HG03432 (cell line): ENCODE results near the gene RANBP9.

Experiments
- ATAC-seq: cut with Tn5 transposase; IDR thresholded peaks from one replicate; pipeline ENCODE4 v1.9.1; 2021; ENCODE audit warnings: mild to moderate bottlenecking, moderate library complexity; ENCODE audit not compliant: unreplicated experiment

Gene RANBP9

DNA sequence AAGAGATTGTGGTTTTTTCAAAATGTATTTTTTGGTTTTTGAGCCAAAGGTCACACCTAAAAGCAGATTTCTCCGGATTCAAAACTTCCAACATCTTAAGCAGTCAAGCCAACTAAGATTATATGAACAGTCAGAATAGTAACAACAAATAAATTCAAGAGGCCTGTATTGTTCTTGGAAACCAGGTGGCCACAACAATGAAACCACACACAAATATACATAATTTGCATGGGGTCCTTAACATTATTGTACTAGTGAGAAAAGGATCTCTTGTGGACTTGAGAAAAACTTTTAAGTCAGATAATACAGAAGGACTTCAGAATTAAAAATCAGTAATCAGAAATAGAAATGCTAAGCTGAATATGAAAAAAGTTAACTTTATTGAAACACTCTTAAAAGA is 55.9 kb downstream of the RANBP9 start:
- ATAC-seq, result no peak

DNA sequence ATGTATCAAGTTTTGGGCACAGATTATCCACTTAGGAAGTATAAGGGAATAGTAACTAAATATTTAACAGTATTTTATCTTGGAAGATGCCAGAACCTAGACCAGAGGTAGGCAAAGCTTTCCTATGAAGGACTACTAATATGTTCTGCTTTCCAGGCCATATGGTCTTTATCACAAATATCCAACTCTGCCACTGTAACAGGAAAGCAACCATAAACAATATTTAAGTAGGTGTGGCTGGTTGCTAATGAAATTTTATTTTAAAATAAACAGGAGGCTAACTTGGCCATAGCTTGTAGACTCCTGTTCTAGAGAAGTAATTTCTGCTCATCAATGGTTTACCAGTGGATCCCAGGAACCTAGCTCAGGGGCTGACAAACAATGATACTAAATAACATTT is 57.1 kb downstream of the RANBP9 start:
- no peak for ATAC-seq

DNA sequence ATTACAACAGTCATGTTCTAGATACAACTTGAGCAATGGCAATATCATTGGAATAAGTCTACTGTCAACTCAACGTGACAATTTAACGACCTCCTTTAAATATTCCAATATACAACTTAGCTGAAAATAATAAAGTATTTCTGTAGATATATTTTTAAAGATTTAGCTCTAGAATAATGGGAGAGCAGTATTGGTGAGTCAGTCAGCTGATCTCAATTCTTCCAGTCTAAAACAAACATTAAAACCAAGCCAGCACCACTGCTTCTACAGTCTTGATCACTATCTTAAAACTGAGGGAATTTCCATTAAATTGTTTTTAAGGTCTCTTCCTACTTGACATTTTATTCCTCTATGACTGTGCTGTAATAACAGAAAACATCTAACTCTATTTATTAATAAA is 58.3 kb downstream of the RANBP9 start:
- no peak for ATAC-seq

DNA sequence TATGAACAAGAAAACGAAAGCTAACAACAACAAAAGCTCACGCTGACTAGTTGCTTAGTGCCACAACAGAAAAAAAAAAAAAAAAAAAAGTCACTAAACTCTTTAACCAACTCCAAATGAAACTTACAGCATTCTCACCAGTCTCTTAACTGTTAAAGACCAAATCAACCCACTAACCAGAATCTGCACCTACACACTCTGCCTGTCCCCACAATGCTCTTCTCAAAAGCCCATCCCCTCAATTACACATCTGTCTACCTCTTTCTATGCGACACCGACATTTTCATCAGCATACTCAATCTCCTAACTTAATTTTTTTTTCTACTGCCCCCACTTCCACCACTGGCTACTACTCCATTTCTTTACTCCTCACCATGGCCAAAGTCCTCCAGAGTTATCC is 62.2 kb downstream of the RANBP9 start:
- no peak for ATAC-seq

DNA sequence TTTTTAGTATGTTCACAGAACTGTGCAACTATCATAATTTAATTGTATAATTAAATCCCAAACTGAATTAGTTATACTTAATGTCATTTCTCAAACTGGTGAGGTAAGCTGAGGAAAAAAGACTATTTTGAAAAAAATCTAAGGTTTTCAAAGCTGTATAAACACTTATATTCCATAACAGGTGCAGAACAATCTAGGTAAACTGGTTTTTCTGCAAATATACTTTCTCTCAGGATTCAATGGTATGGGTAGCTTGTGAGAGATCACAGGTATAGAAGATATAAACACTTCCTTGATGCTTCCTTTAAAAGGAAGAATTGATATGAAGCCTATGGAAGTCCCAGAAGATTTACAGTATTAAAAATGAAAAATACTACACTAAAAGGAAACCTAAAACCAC is 62.8 kb downstream of the RANBP9 start:
- ATAC-seq, result no peak

DNA sequence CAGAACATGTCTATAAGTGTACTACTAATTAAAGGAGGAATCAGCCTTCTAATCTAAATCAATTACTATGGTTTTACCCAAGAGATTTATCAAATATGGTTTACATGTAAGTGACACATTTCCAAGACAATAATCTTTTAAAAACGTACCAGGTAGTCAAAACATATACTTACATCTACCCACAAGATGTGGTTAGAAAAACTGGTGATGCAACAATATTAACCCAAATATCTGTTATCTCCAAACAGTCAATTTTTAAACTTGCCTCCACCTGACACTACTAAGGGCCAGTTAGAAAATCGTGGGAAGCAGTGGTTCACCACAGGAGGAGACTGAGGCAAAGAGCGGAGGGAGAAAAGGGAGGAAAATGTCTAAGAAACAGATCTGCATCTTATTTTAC is 68.5 kb downstream of the RANBP9 start:
- no peak for ATAC-seq

GRCh38 chr6:13641315-13641714 is 70.3 kb downstream of the RANBP9 start:
- ATAC-seq, result no peak

DNA sequence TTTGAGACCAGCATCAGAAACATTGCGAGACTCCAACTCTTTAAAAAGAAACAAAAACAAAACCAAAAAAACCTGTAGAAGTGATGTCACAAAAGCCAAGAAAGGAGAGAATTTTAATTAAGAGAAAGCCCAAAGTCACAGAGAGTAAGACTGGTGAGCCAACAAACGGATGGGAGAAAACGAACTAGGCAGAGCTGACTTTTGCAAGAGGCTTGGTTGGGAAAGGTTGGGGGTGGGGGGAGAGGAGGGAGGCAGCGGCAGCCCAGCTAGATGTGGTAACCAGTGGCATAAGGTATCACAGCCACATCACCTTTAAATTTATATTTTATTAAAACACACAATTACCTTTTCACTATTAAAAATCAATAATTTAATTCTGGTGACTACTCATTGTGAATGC is 73.0 kb downstream of the RANBP9 start:
- no peak for ATAC-seq

DNA sequence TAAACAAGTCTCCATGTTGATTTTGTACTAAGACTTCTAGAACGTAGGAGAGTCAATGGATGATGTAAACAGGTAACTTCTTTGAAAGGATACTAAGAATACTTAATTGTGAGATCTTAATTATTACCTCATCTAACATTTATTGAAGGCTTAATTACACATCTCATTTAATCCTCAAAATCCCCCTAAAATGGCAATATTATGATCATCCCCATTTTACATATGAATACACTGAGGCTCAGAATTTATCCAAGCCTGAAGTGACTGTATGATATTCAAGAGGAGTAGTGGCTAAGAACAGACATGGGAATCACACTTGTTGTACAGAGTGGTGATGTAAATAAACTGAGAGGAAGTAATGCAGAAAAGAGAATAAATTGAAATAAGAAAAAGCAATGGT is 73.6 kb downstream of the RANBP9 start:
- ATAC-seq, result no peak

GRCh38 chr6:13635948-13636658 is 75.5 kb downstream of the RANBP9 start:
- ATAC-seq, result no peak

DNA sequence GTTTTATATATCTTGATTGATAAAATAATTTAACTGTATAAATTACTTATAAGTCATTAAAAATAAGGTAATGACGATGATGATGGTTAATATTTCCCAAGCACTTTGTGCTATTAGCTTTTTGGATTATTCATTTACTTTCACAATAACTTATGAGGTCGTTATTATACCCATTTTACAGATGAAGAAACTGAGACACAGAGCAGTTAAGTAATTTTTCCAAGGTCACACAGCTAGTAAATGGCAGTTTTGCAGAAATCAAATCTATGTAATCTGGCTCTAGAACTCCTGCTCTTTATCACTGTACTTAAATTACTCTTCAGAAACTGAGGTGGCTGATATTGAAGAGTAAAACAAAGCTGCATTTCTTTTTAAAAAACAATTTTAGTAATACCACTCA is 78.3 kb downstream of the RANBP9 start:
- ATAC-seq, result no peak

DNA sequence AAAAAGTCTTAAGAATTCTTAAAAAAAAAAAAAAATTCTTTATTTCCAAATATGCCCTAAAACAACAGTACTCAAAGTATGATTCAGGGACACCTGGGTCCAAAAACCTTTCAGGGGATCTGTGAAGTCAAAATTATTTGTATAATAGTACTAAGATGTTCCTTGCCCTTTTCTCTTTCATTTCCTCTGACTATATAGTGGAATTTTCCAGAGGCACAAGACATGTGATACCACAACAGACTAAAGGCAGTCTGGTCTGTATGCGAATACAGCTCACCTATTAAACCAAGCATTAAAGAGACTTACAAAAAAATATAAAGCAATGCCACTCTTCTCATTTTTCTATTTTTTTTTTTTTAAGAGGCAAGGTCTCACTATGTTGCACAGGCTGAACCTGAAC is 81.1 kb downstream of the RANBP9 start:
- ATAC-seq, result no peak

DNA sequence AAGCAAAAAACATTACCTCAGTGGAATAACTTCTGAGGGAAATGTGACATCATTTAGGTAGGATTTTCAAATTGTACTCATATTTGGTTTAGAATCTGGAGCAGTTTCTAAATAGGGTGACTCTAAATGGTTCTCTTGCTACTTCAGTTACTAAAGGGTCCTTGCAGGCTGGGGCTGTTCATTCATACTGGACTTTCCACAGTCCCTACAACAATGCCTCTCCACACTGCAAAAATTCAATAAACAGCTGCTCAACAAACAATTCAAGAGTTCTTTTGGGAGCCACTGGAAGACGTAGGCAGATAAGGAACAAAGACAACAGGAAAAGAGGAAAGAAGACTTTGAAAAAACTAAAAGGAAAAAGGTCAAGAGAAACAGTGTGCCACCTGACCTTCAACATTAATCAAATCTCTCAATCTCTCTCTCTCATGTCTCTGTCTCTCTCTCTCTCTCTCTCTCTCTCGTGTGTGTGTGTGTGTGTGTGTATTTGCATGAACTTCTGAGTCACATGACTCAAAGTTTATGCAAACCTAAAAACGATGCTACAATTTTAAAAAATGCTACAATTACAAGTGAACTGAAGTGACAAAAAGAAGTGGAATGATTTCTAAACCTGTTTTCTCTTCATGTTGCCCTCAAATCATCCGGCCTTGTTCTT is 82.0 kb downstream of the RANBP9 start:
- no peak for ATAC-seq

DNA sequence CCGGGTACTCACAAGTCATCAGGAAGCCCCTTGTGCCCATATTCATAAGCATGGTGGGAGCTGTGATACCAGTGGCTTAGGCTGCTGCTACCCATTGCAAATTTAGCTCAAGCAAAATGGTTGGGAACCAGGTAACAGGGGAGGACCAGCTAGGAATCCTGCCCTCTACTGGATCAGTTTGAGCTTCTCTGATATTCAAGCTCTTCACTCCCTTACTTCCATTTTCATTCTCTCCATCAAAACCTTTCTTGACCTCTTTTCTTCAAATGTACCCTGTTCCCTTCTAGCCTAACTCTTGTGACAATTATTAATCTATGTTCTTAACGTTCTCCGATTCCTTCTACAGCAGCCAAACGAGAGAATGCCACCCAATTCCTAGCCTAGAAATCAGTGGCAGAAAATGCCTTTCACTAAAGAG is 86.8 kb downstream of the RANBP9 start:
- ATAC-seq, result no peak

- no peak for ATAC-seq
These were observed 94.6 kb downstream of the RANBP9 start for GRCh38 chr6:13617066-13617465.

- no peak for ATAC-seq
These were observed 95.9 kb downstream of the RANBP9 start for GRCh38 chr6:13615792-13616120.

- ATAC-seq, result peak; percentile 92
These were observed 96.5 kb downstream of the RANBP9 start, which contains the start of gene NOL7 for GRCh38 chr6:13614926-13615791. NOL7 (plus strand) TSS chr6:13615335; CDS start chr6:13615359, 24 bp downstream.

- ATAC-seq, result peak; percentile 25
These were observed 97.3 kb downstream of the RANBP9 start for GRCh38 chr6:13614126-13614925.

DNA sequence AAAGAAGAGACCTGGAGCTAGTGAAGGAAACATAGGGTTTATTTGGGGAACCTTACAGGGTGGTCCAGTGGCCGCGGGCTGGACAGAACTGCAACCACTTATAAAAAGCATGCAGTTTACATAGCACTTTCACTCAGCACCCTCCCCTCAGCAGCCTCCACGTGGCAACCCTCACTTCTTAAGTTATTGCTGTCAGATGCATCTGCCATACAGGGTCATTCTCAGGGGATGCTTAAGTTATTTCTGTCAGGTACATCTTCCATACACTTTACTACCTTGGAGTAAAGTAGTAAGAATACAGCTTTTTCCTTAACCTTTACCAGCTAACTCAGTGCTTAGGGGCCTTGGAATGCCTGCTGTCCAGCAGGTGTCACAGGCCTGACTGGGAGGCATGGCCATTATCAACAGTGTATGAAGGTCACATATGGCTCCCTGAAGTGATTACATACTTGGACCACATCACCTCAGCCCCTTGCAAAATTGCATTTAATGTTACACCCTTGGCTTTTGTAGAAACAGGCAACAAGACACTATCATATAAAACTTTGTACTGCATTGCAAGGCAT is 98.5 kb downstream of the RANBP9 start:
- ATAC-seq, result no peak

GRCh38 chr6:13611715-13612114 is 99.9 kb downstream of the RANBP9 start:
- ATAC-seq, result no peak

- no peak for ATAC-seq
These were observed 106.0 kb downstream of the RANBP9 start for GRCh38 chr6:13605634-13606033.
